ENCODE data around the gene CDH23.

- TF ChIP-seq, protein P1, sequence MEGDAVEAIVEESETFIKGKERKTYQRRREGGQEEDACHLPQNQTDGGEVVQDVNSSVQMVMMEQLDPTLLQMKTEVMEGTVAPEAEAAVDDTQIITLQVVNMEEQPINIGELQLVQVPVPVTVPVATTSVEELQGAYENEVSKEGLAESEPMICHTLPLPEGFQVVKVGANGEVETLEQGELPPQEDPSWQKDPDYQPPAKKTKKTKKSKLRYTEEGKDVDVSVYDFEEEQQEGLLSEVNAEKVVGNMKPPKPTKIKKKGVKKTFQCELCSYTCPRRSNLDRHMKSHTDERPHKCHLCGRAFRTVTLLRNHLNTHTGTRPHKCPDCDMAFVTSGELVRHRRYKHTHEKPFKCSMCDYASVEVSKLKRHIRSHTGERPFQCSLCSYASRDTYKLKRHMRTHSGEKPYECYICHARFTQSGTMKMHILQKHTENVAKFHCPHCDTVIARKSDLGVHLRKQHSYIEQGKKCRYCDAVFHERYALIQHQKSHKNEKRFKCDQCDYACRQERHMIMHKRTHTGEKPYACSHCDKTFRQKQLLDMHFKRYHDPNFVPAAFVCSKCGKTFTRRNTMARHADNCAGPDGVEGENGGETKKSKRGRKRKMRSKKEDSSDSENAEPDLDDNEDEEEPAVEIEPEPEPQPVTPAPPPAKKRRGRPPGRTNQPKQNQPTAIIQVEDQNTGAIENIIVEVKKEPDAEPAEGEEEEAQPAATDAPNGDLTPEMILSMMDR (conservative IDR thresholded peaks at IDR 0.05), result peak; percentile 89
- no peak for TF ChIP-seq EZH2 (IDR thresholded peaks at IDR 0.05; ENCODE audit: low read depth)
These were observed 376.7 kb downstream of the CDH23 start, which contains the start of gene VSIR for GRCh38 chr10:71773221-71773971.
